ENCODE results near the gene BHLHA15.
A peak's percentile ranks its signal among the peaks of the same experiment; 100 is the strongest.

BHLHA15 gene

GRCh38 chr7:98250789-98251188 lies 39.5 kb downstream of the BHLHA15 start:
- DNase-seq: peak; percentile 41

GRCh38 chr7:98251231-98251600 lies 40.0 kb downstream of the BHLHA15 start:
- no peak for DNase-seq

DNA sequence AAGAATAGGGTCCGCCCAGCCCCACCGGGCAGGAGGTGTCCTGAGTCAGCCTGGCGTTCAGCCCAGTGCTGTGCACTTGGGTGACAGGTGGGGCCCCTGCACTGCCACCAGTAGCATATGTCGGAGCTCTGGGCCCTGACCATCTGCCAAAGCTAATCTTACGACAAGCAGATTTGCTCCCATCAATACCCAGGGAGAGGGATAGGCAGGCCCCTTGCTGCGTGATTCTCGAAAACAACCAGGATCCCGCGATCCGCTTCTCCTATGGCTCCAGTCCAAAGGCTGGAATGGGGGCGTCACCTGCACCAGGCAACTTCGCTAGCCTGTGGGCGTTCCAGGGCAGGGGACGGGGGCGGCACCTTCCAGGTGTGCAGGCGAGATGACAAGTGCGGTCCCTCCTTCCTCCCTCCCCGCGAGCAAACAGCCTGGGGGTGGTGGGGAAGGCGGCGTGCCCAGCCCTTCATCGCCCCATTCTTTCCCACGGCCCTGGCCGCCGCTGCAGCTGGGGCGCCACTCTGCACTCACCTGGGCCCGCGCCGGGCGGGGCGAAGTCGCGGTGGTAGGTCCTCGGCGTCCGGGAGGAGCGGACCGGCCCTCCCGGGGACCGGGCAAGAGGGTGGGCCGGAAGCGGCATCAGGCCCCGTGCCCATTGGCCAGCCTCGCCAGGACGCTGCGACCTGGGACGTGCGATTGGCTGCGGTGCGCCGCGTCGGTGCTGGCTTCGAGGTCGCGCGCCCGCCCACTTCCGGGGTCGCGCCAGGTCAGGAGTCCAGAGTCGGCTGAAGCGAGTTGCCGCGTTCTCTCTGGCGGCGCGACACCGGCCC lies 40.6 kb downstream of the BHLHA15 start, which contains the start of gene TECPR1:
TECPR1 (minus strand) TSS at position 632 of the 824 bp plus-strand sequence. CDS start 6,086 bp downstream, outside the sequence.
- peak; percentile 91 for DNase-seq

DNA sequence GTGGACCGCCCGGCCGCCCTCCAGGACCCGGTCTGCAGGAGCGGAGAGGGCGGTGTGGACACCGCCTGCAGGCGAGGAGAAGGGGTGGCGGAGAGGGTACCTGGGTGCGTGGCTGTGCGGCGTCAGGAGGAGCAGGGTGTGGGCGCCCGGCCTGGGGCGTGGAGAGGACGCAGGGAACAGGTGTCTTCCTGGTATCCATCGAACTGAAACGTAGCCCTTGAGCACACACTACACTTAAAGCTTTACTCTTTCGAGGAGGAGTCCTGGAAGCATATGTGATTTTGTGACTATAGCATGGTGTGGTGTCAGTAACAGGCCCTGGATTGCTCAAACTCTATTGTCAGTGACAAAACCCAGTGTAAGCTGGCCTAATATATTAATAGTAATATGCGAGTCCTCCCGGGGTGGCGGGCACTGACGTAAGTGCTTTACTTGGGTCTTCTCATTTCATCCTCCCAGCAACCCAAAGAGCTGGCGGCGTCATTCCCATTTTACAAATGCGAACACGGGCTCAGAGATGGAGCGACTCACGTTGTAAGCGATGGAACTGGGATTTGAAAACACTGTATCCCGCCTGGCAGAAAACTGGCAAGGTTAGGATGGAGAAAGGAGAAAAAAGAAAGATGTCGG lies 41.3 kb downstream of the BHLHA15 start:
- no peak for DNase-seq

DNA sequence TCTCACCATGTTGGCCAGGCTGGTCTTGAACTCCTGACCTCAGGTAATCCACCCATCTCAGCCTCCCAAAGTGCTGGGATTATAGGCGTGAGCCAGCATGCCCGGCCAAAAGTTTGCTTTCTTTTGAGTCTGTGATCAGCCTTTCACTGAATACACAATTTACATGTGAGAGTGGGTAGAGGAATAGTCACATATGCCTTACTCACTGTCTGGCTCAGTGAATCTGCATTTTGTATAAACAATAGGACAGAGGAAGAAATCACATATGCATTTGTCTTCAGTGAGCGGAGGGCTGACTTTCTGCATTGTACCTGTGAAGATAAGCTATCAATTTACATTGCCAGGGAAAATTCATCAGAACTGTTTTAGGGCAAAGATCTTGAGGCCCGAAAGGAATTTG lies 43.3 kb downstream of the BHLHA15 start:
- no peak for DNase-seq

GRCh38 chr7:98254951-98255610 lies 43.8 kb downstream of the BHLHA15 start:
- DNase-seq: no peak

DNA sequence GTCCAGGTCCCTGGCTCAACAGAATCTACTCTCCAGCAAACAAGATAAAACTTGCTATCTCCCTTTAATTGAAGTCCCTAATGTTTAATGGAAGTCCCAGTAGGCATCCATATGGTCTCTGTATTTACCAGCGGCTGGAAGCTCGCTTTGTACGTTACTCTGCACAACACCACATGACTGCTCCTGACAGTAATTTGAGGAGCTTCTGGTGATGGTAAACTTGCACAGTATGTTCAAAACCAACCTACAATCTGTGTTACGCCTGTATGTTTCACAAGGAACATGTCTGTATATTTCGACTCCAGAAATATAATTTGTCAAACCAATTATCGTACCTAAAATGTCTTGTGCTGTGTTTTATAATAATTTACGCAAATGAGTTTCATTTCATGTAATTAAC lies 45.2 kb downstream of the BHLHA15 start:
- no peak for DNase-seq

DNA sequence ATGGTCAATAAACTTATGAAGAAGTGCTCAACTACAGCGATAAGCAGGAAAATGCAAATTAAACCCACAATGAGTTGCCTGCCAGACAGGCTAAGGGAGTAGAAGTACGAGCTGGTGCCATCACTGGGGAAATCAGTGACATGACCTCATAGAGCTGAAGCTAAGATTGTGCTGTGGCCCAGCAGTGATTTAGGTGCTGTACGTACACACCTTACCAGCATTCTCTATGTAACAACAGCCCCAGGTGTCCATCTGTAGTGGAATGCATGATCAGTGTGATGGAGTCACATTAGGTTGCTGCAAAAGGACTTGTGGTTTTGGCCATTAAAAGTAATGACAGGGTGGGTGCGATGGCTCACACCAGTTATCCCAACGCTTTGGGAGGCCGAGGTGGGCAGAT lies 46.5 kb downstream of the BHLHA15 start:
- DNase-seq: no peak

All from activated CD4-positive, CD25-positive, alpha-beta regulatory T cell treated with anti-CD3 and anti-CD28 coated beads, Interleukin-2, amount 50 U/mL, for 72 hours (primary cell).